ENCODE results near the gene FAM193B.
"Not testable (repeated sequence)": the region's sequence is repeated elsewhere in the genome, so short reads cannot be mapped to it uniquely, and the experiment has no call there.

- TF ChIP-seq CTCF (IDR thresholded peaks at IDR 0.05; ENCODE audit: low read depth, low read length, missing input control); SP1 (IDR thresholded peaks at IDR 0.05); YY1 (IDR thresholded peaks at IDR 0.05); MAX (IDR thresholded peaks at IDR 0.05); JUND (IDR thresholded peaks at IDR 0.05); RAD21 (IDR thresholded peaks at IDR 0.05); ATF3 (IDR thresholded peaks at IDR 0.05); EGR1 (IDR thresholded peaks at IDR 0.05; ENCODE audit: low read depth in 2 of 2); FOXA1 (IDR thresholded peaks at IDR 0.05); REST (IDR thresholded peaks at IDR 0.05); NR2F2 (IDR thresholded peaks at IDR 0.05); RXRA (IDR thresholded peaks at IDR 0.05); GABPA (IDR thresholded peaks at IDR 0.05 in 1 of 2, conservative IDR thresholded peaks at IDR 0.05 in 1 of 2): not testable (repeated sequence)
These were observed 68.6 kb downstream of the FAM193B start for GRCh38 chr5:177485753-177486152.
